GM12878 (cell line): ENCODE results near the gene MTHFD1L. TPM values are rescaled to one million over a fixed set of nuclear protein-coding genes. Genes with fewer than 3 reads are reported as not detected.

Experiments
- ATAC-seq: fragments of 200-7000 bp; cut with Tn5 transposase; 3 replicates; pipeline ENCODE4 v1.9.1; 2020; ENCODE audit warnings: mild to moderate bottlenecking, moderate library complexity
- BruUV-seq: library from RNA; stranded (reverse); fragments of 400-500 nt; replicated peaks from 2 replicates; lab custom pipeline; 2021; lab: Mats Ljungman, UMichigan
- CTCF ChIA-PET: fragments of 300-600 bp; sonication (Branson Sonifier 250); formaldehyde crosslinking; extraction: SDS; loops from one replicate; lab custom pipeline; 2021; ENCODE audit warnings: inconsistent platforms; lab: Yijun Ruan, JAX
- POLR2A ChIA-PET: fragments of 350-600 bp; formaldehyde crosslinking; extraction: SDS; loops from one replicate; lab custom pipeline; 2021; ENCODE audit warnings: inconsistent platforms; lab: Charles Lee
- RAD21 ChIA-PET: fragments of 300-600 bp; sonication (Branson Sonifier 250); formaldehyde crosslinking; loops from one replicate; lab custom pipeline; 2023; ENCODE audit warnings: antibody characterized with exemption; ENCODE audit not compliant: unreplicated experiment; lab: Charles Lee
- SMC1A ChIA-PET: fragments of 300-600 bp; sonication (Branson Sonifier 250); formaldehyde crosslinking; loops from one replicate; lab custom pipeline; 2023; ENCODE audit not compliant: unreplicated experiment, uncharacterized antibody; lab: Charles Lee
- DNase-seq: peaks from one replicate; pipeline ENCODE4 v3.0.0-alpha.2; 2011; ENCODE audit warnings: low read depth, low spot score
- FAIRE-seq: peaks from 3 replicates; lab custom pipeline; 2011; peaks lifted over from hg19 to GRCh38; lab: Jason Lieb, UNC
- H2AFZ ChIP-seq: 2 replicates; pipeline ENCODE4 v1.6.0; 2011; ENCODE audit warnings: low read depth, low read length, control low read depth; ENCODE audit not compliant: control insufficient read depth
- H3K27ac ChIP-seq: 2 replicates; pipeline ENCODE4 v1.5.1; 2011; ENCODE audit warnings: control low read depth; ENCODE audit not compliant: control insufficient read depth, insufficient read depth
- H3K27me3 ChIP-seq, 2 experiments: replicated peaks in 1 of 2; 2 replicates each; pipeline versions ENCODE4 v1.6.0 to v1.6.1; 2011; ENCODE audit warnings: low read length in 1 of 2; ENCODE audit not compliant: control insufficient read depth in 2 of 2, insufficient read depth in 2 of 2
- H3K36me3 ChIP-seq, 2 experiments: 2 replicates each; pipeline ENCODE4 v1.5.1; 2011; ENCODE audit warnings: low read length in 1 of 2; ENCODE audit not compliant: control insufficient read depth in 2 of 2, insufficient read depth in 2 of 2
- H3K4me1 ChIP-seq: 2 replicates; pipeline ENCODE4 v1.6.1; 2011; ENCODE audit warnings: mild to moderate bottlenecking, low read length, moderate library complexity, mixed read lengths; ENCODE audit not compliant: control insufficient read depth, insufficient read depth
- H3K4me2 ChIP-seq: 2 replicates; pipeline ENCODE4 v1.6.0; 2011; ENCODE audit warnings: control low read depth; ENCODE audit not compliant: control insufficient read depth, insufficient read depth
- H3K4me3 ChIP-seq: fragments of 200-600 bp; sonication (generic); 2 replicates; pipeline ENCODE4 v1.5.1; 2016
- H3K79me2 ChIP-seq: 2 replicates; pipeline ENCODE4 v1.6.0; 2011; ENCODE audit warnings: low read length; ENCODE audit not compliant: control insufficient read depth, insufficient read depth
- H3K9ac ChIP-seq: 2 replicates; pipeline ENCODE4 v1.8.0; 2011; ENCODE audit warnings: low read length, control low read depth, mixed read lengths; ENCODE audit not compliant: control insufficient read depth, insufficient read depth
- H3K9me3 ChIP-seq: replicated peaks from 3 replicates; pipeline ENCODE4 v1.5.1; 2011; ENCODE audit warnings: mild to moderate bottlenecking, low read length; ENCODE audit not compliant: control insufficient read depth, insufficient read depth
- H4K20me1 ChIP-seq: 2 replicates; pipeline ENCODE4 v1.6.0; 2011; ENCODE audit not compliant: control insufficient read depth, insufficient read depth
- ATF7 ChIP-seq: fragments of 450-650 bp; IDR thresholded peaks from 2 replicates; pipeline ENCODE4 v1.6.1; 2016; ENCODE audit warnings: low read depth, mild to moderate bottlenecking
- CTCF ChIP-seq, 3 experiments: IDR thresholded peaks in 2 of 3; conservative IDR thresholded peaks in 1 of 3; 2 replicates each; pipeline ENCODE4 v1.5.1; 2011; ENCODE audit warnings: low read depth in 3 of 3, low read length in 3 of 3, mild to moderate bottlenecking in 3 of 3, control low read depth in 2 of 3, moderate library complexity in 2 of 3, inconsistent platforms in 1 of 3, mixed read lengths in 1 of 3; ENCODE audit not compliant: control insufficient read depth in 2 of 3, insufficient read depth in 1 of 3; ENCODE audit errors: extremely low read depth in 1 of 3
- EED ChIP-seq: sonication (generic); IDR thresholded peaks from 2 replicates; pipeline ENCODE4 v1.6.1; 2016; ENCODE audit warnings: antibody characterized with exemption, low read depth
- FOS ChIP-seq: IDR thresholded peaks from 3 replicates; pipeline ENCODE4 v1.6.1; 2011; ENCODE audit warnings: borderline replicate concordance; ENCODE audit not compliant: insufficient read length; ENCODE audit errors: extremely low read depth
- GABPA ChIP-seq: IDR thresholded peaks from 2 replicates; pipeline ENCODE4 v1.6.1; 2014; ENCODE audit warnings: antibody characterized with exemption, low read depth, mild to moderate bottlenecking, inconsistent platforms
- IKZF1 ChIP-seq: fragments of 450-650 bp; conservative IDR thresholded peaks from 2 replicates; pipeline ENCODE4 v1.6.1; 2017; ENCODE audit warnings: antibody characterized with exemption, mild to moderate bottlenecking
- KDM1A ChIP-seq: fragments of 200-600 bp; sonication (generic); IDR thresholded peaks from 2 replicates; pipeline ENCODE4 v1.6.1; 2016; ENCODE audit warnings: borderline replicate concordance
- KLF5 ChIP-seq: fragments of 450-650 bp; IDR thresholded peaks from 2 replicates; pipeline ENCODE4 v1.6.1; 2014; ENCODE audit warnings: mild to moderate bottlenecking; ENCODE audit not compliant: partially characterized antibody
- NR2F1 ChIP-seq: fragments of 450-650 bp; conservative IDR thresholded peaks from 2 replicates; pipeline ENCODE4 v1.6.1; 2017; ENCODE audit warnings: mild to moderate bottlenecking
- PBX3 ChIP-seq: IDR thresholded peaks from 2 replicates; pipeline ENCODE4 v1.6.1; 2011; ENCODE audit warnings: mild to moderate bottlenecking, low read depth, low read length, moderate library complexity; ENCODE audit not compliant: insufficient replicate concordance
- POU2F2 ChIP-seq: IDR thresholded peaks from 3 replicates; pipeline ENCODE4 v1.6.1; 2011; ENCODE audit warnings: low read depth, mild to moderate bottlenecking, low read length, borderline replicate concordance
- RELB ChIP-seq: fragments of 450-650 bp; IDR thresholded peaks from 2 replicates; pipeline ENCODE4 v1.6.1; 2017; ENCODE audit warnings: low read depth, mild to moderate bottlenecking, moderate library complexity
- SIN3A ChIP-seq: IDR thresholded peaks from 2 replicates; pipeline ENCODE4 v1.6.1; 2012; ENCODE audit warnings: low read depth, low read length, improper control_type of control experiment
- SREBF1 ChIP-seq: IDR thresholded peaks from 2 replicates; pipeline ENCODE4 v1.6.1; 2012; ENCODE audit warnings: mild to moderate bottlenecking, low read length
- TCF3 ChIP-seq: IDR thresholded peaks from 2 replicates; pipeline ENCODE4 v1.6.1; 2012; ENCODE audit warnings: low read depth, mild to moderate bottlenecking, low read length, borderline replicate concordance; ENCODE audit not compliant: insufficient read depth
- ZBTB40 ChIP-seq: fragments of 450-650 bp; IDR thresholded peaks from 2 replicates; pipeline ENCODE4 v1.6.1; 2016; ENCODE audit warnings: mild to moderate bottlenecking, moderate library complexity, borderline replicate concordance
- ZSCAN29 ChIP-seq: fragments of 450-650 bp; IDR thresholded peaks from 2 replicates; pipeline ENCODE4 v1.6.1; 2017; ENCODE audit warnings: mild to moderate bottlenecking, moderate library complexity
- WGBS: methylation state at CpG from one replicate; pipeline ENCODE4 v1.1.6; 2016; ENCODE audit warnings: low lambda C conversion rate; ENCODE audit not compliant: insufficient replicate concordance, insufficient coverage; ENCODE audit errors: missing lambda C conversion rate; 5-methylcytosine and 5-hydroxymethylcytosine counted together
- in situ Hi-C: fragments of 300-500 bp; cut with MboI; formaldehyde crosslinking; loops from 9 replicates; pipeline ENCODE4 v1.14.3; 2018; ENCODE audit warnings: mixed read lengths
- intact Hi-C: fragments of 100-400 bp; cut with micrococcal nuclease; formaldehyde crosslinking; loops from one replicate; pipeline ENCODE4 v1.14.2; 2022; ENCODE audit not compliant: unreplicated experiment
- polyA plus RNA-seq, 11 experiments: library from polyadenylated mRNA; depleted of rRNA in 4 of 11; unstranded in 6 of 11; stranded (reverse) in 5 of 11; fragments of >200 nt; fragmentation: Nextera tagmentation in 4 of 11; fragmentation: Illumina TruSeq in 1 of 11; extraction: Ambion mirVana in 4 of 11; extraction: Trizol in 1 of 11; gene quantifications; 1 replicate in 1 of 11; 2 replicates in 10 of 11; pipeline versions ENCODE4 v1.2.1 to v1.2.3, GENCODE V29; 2011 to 2016; ENCODE audit warnings: inconsistent platforms in 2 of 11, missing spikeins in 2 of 11, low read depth in 1 of 11
- total RNA-seq, 4 experiments: library from RNA; depleted of rRNA in 3 of 4; stranded (reverse); fragments of >200 nt in 3 of 4; fragmentation: Illumina TruSeq in 1 of 4; extraction: Trizol in 1 of 4; gene quantifications; 2 replicates each; pipeline versions ENCODE4 v1.2.1 to v1.2.3, GENCODE V29; 2013 to 2021

MTHFD1L gene
- total and polyA plus RNA-seq, 10 of the 15 experiments (the other 5 are each of a cell fraction or from before 2014, with no cell fraction given), result 11.7 to 75.5 (median 28.8) TPM

GRCh38 chr6:151140767-151141166 is 275.3 kb downstream of the MTHFD1L start:
- CTCF ChIA-PET, result no interaction called here
- Histone ChIP-seq H4K20me1 (no peaks in the 10 kb centered on the region), H3K79me2 (no peaks in the 10 kb centered on the region), H3K4me2 (no peak overlapping the region), H3K36me3 (no peaks in the 10 kb centered on the region), H3K27ac (no peak overlapping the region), H3K9ac (no peak overlapping the region), H2AFZ (no peak overlapping the region), H3K9me3 (no peaks in the 10 kb centered on the region), H3K4me3 (no peak overlapping the region), H3K27me3 (no peaks in the 10 kb centered on the region), H3K4me1 (no peaks in the 10 kb centered on the region)
- intact Hi-C loops (no loop called here), in situ Hi-C loops (no loop called here)
- FAIRE-seq, result no peak
- DNase-seq, result no peak
- ATAC-seq, result no peak
- RAD21 ChIA-PET, result no interaction called here
- 32% methylated on average over 3 of the region's 3 CpGs for WGBS
- TF ChIP-seq RELB, result no peak
- TF ChIP-seq KLF5, result no peak
- TF ChIP-seq ATF7, result no peak
- TF ChIP-seq PBX3, result no peak
- TF ChIP-seq FOS, result no peak
- TF ChIP-seq KDM1A, result no peak
- TF ChIP-seq NR2F1, result no peak
- no peak for TF ChIP-seq EED
- TF ChIP-seq CTCF (IDR thresholded peaks at IDR 0.05 in 2 of 3, conservative IDR thresholded peaks at IDR 0.05 in 1 of 3; ENCODE audit: control insufficient read depth in 2 of 3, extremely low read depth in 1 of 3, insufficient read depth in 1 of 3, low read depth in 3 of 3, low read length in 3 of 3), result no peak
- TF ChIP-seq TCF3, result no peak
- TF ChIP-seq IKZF1, result no peak
- TF ChIP-seq ZBTB40, result no peak
- TF ChIP-seq SIN3A, result no peak
- TF ChIP-seq SREBF1, result no peak
- TF ChIP-seq GABPA, result no peak
- no peak for TF ChIP-seq ZSCAN29
- no peak for TF ChIP-seq POU2F2
- POLR2A ChIA-PET, result no interaction called here
- BruUV-seq, result no TSS peak
- SMC1A ChIA-PET, result no interaction called here
